Heart left ventricle (tissue), 13 donors: Measurements from ENCODE around the gene ZNF630.
"Not testable (repeated sequence)": the region's sequence is repeated elsewhere in the genome, so short reads cannot be mapped to it uniquely, and the experiment has no call there.

ENCODE experiments used
- POLR2A ChIP-seq, 2 donors: fragments of 450-650 bp; IDR thresholded peaks; one replicate each; pipeline ENCODE4 v1.6.1; 2017; ENCODE audit warnings: antibody characterized with exemption in 2 of 2, mild to moderate bottlenecking in 2 of 2, moderate library complexity in 2 of 2
- TF ChIP-seq, protein P1 (sequence below), 12 donors: fragments of 200-600 bp; sonication (generic) in 4 of 12; IDR thresholded peaks; one replicate each; pipeline versions ENCODE4 v1.5.0 to v1.8.0; 2018 to 2022; ENCODE audit warnings: antibody characterized with exemption in 12 of 12, mild to moderate bottlenecking in 5 of 12
- donor health status: ischemic (EF 13 %, LVEDD 7.1; RV severe dilation, severe dysfunction).
- donor health status: DM: no; HTN: yes; CAD: no.
- donor health status: DM: no; HTN: no; CAD: no.
- donor health status: ischemic (EF 25% LVEDD 6.9; RV normal size, moderate dysfunction).
- donor health status: ischemic (EF 25% LVEDD 5.7; RV mildly dilated, moderate dysfunction).
- donor health status: ischemic (EF 35%, LVEDD 5.7; RV mildly dilated, moderate dysfunction).
- donor health status: nonischemic (EF 11% LVEDD 7.7; RV severe dilation, severe dysfunction).
- donor health status: DM: yes; HTN: yes; CAD: no.
- donor health status: PGD.
- donor health status: ischemic (EF 29% LVEDD 5.4; RV normal size, mild dysfunction).
- donor health status: nonischemic (EF 23%, LVEDD 6.1; RV moderate dilation, normal function).

DNA sequence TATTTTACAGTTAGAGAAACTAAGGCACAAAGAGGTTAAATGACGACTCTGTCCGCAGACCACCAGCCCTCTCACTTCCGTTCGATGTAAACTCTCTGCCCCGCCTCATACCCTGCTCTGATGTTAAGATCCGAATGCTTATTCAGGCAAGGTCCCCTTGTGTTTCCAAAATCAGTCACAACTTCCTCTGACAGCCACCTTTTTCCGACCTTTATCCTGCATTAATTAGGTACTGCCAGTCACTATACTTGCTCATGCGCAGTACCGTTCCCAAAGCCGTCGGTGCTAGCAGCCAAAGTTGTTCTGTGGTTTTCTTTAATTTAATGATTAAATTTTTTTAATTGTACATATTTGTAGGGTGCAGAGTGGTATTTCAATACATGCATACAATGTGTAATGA, 51.0 kb downstream of the ZNF630 start:
- TF ChIP-seq, protein P1, sequence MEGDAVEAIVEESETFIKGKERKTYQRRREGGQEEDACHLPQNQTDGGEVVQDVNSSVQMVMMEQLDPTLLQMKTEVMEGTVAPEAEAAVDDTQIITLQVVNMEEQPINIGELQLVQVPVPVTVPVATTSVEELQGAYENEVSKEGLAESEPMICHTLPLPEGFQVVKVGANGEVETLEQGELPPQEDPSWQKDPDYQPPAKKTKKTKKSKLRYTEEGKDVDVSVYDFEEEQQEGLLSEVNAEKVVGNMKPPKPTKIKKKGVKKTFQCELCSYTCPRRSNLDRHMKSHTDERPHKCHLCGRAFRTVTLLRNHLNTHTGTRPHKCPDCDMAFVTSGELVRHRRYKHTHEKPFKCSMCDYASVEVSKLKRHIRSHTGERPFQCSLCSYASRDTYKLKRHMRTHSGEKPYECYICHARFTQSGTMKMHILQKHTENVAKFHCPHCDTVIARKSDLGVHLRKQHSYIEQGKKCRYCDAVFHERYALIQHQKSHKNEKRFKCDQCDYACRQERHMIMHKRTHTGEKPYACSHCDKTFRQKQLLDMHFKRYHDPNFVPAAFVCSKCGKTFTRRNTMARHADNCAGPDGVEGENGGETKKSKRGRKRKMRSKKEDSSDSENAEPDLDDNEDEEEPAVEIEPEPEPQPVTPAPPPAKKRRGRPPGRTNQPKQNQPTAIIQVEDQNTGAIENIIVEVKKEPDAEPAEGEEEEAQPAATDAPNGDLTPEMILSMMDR (IDR thresholded peaks at IDR 0.05), result not testable (repeated sequence)
- TF ChIP-seq POLR2A (IDR thresholded peaks at IDR 0.05), result not testable (repeated sequence)
